H1 (cell line): ENCODE data around the gene POU6F2. TPM values are rescaled to one million over a fixed set of nuclear protein-coding genes. Genes with fewer than 3 reads are reported as not detected.

Source experiments
- CTCF ChIA-PET: fragments of 300-600 bp; sonication (Branson Sonifier 250); formaldehyde crosslinking; loops from one replicate; lab custom pipeline; 2021; ENCODE audit not compliant: partially characterized antibody; lab: Charles Lee
- POLR2A ChIA-PET: fragments of 300-600 bp; sonication (Branson Sonifier 250); formaldehyde crosslinking; loops from one replicate; lab custom pipeline; 2021; ENCODE audit warnings: inconsistent platforms; ENCODE audit not compliant: partially characterized antibody; lab: Charles Lee
- DNase-seq, 2 experiments: peaks; one replicate each; pipeline versions ENCODE4 v3.0.0 to v3.0.0-alpha.2; 2010 to 2022; ENCODE audit warnings: low spot score in 2 of 2, low read depth in 1 of 2, mixed read lengths in 1 of 2
- FAIRE-seq: peaks from 2 replicates; lab custom pipeline; 2011; peaks lifted over from hg19 to GRCh38; lab: Jason Lieb, UNC
- H2AFZ ChIP-seq: 2 replicates; pipeline ENCODE4 v1.8.1; 2012; ENCODE audit warnings: low read length, inconsistent platforms
- H2AK5ac ChIP-seq: 2 replicates; pipeline ENCODE4 v1.6.1; 2013; ENCODE audit warnings: low read depth, low read length
- H2BK120ac ChIP-seq: replicated peaks from 2 replicates; pipeline ENCODE3; 2013; ENCODE audit warnings: low read depth, low read length, inconsistent platforms
- H2BK12ac ChIP-seq: 2 replicates; pipeline ENCODE4 v1.6.1; 2013; ENCODE audit warnings: low read depth, low read length
- H2BK15ac ChIP-seq: 2 replicates; pipeline ENCODE4 v1.6.1; 2013; ENCODE audit warnings: low read length
- H2BK20ac ChIP-seq: 2 replicates; pipeline ENCODE4 v1.6.1; 2013; ENCODE audit warnings: low read length
- H2BK5ac ChIP-seq: 2 replicates; pipeline ENCODE4 v1.6.1; 2013; ENCODE audit warnings: low read depth, low read length
- H3K14ac ChIP-seq: 2 replicates; pipeline ENCODE4 v1.6.1; 2013; ENCODE audit warnings: inconsistent platforms; ENCODE audit not compliant: insufficient read length
- H3K18ac ChIP-seq: 2 replicates; pipeline ENCODE4 v1.6.1; 2013; ENCODE audit warnings: low read length; ENCODE audit errors: extremely low read depth
- H3K23ac ChIP-seq: 2 replicates; pipeline ENCODE4 v1.6.1; 2013; ENCODE audit warnings: inconsistent platforms; ENCODE audit not compliant: insufficient read length
- H3K23me2 ChIP-seq: 2 replicates; pipeline ENCODE4 v1.6.1; 2013; ENCODE audit warnings: low read depth, low read length
- H3K27ac ChIP-seq: 2 replicates; pipeline ENCODE4 v1.6.1; 2011; ENCODE audit warnings: low read depth, low read length, inconsistent platforms
- H3K27me3 ChIP-seq, 4 experiments: replicated peaks in 1 of 4; 1 replicate in 1 of 4; 2 replicates in 3 of 4; pipeline versions ENCODE4 v1.6.1 to v1.8.1; 2011 to 2013; ENCODE audit warnings: low read length in 3 of 4, mild to moderate bottlenecking in 3 of 4, inconsistent platforms in 2 of 4, mixed read lengths in 2 of 4, moderate library complexity in 1 of 4; ENCODE audit not compliant: control insufficient read depth in 3 of 4, insufficient read depth in 3 of 4; ENCODE audit errors: extremely low read depth in 1 of 4
- H3K36me3 ChIP-seq, 4 experiments: 2 replicates each; pipeline versions ENCODE4 v1.6.1 to v1.8.1; 2011 to 2013; ENCODE audit warnings: mild to moderate bottlenecking in 4 of 4, low read length in 3 of 4, moderate library complexity in 2 of 4, control low read depth in 1 of 4, inconsistent platforms in 1 of 4; ENCODE audit not compliant: insufficient read depth in 4 of 4, control insufficient read depth in 2 of 4
- H3K4ac ChIP-seq: replicated peaks from 2 replicates; pipeline ENCODE3; 2013; ENCODE audit warnings: low read length, low read depth, mixed read lengths, inconsistent platforms; ENCODE audit not compliant: insufficient read length
- H3K4me1 ChIP-seq, 4 experiments: replicated peaks in 1 of 4; 1 replicate in 1 of 4; 2 replicates in 3 of 4; pipeline versions ENCODE4 v1.6.1 to v1.8.1; 2011 to 2013; ENCODE audit warnings: low read length in 3 of 4, inconsistent platforms in 2 of 4, mixed read lengths in 1 of 4; ENCODE audit not compliant: insufficient read depth in 4 of 4, control insufficient read depth in 3 of 4
- H3K4me2 ChIP-seq, 2 experiments: 2 replicates each; pipeline versions ENCODE4 v1.6.1 to v1.8.1; 2011 to 2013; ENCODE audit warnings: low read depth in 2 of 2, low read length in 2 of 2, control low read depth in 1 of 2, inconsistent platforms in 1 of 2, mild to moderate bottlenecking in 1 of 2; ENCODE audit not compliant: insufficient read depth in 1 of 2
- H3K4me3 ChIP-seq, 4 experiments: fragments of 200-600, 300-600 bp in 1 of 4; sonication (generic), shearing (Covaris generic), sonication (Bioruptor Twin) in 1 of 4; 2 replicates each; pipeline versions ENCODE4 v1.5.1 to v1.8.1; 2011 to 2016; ENCODE audit warnings: low read length in 4 of 4, low read depth in 3 of 4, control low read depth in 2 of 4, inconsistent platforms in 2 of 4, mild to moderate bottlenecking in 2 of 4, mixed read lengths in 1 of 4, moderate library complexity in 1 of 4; ENCODE audit not compliant: insufficient read depth in 2 of 4; ENCODE audit errors: extremely low read depth in 1 of 4
- H3K56ac ChIP-seq: replicated peaks from 2 replicates; pipeline ENCODE3; 2013; ENCODE audit warnings: low read depth, mild to moderate bottlenecking, mixed read lengths, low read length, inconsistent platforms; ENCODE audit not compliant: insufficient read length
- H3K79me1 ChIP-seq: 2 replicates; pipeline ENCODE4 v1.6.1; 2013; ENCODE audit warnings: low read depth, low read length, control low read depth
- H3K79me2 ChIP-seq, 2 experiments: 2 replicates each; pipeline versions ENCODE4 v1.6.1 to v1.8.1; 2012 to 2013; ENCODE audit warnings: low read length in 2 of 2, mild to moderate bottlenecking in 2 of 2, inconsistent platforms in 1 of 2; ENCODE audit not compliant: insufficient read depth in 2 of 2, control insufficient read depth in 1 of 2
- H3K9ac ChIP-seq, 4 experiments: replicated peaks in 1 of 4; 1 replicate in 1 of 4; 2 replicates in 3 of 4; pipeline versions ENCODE4 v1.6.1 to v1.8.1; 2011 to 2013; ENCODE audit warnings: low read depth in 3 of 4, low read length in 3 of 4, control low read depth in 2 of 4, mild to moderate bottlenecking in 2 of 4, moderate library complexity in 2 of 4, inconsistent platforms in 1 of 4; ENCODE audit errors: extremely low read depth in 1 of 4
- H3K9me3 ChIP-seq, 2 experiments: 2 replicates each; pipeline versions ENCODE4 v1.6.1 to v1.8.1; 2012 to 2013; ENCODE audit warnings: mild to moderate bottlenecking in 2 of 2, moderate library complexity in 2 of 2, control low read depth in 1 of 2, inconsistent platforms in 1 of 2, low read depth in 1 of 2, low read length in 1 of 2, mixed read lengths in 1 of 2; ENCODE audit not compliant: insufficient read depth in 2 of 2
- H4K20me1 ChIP-seq, 2 experiments: replicated peaks in 1 of 2; 2 replicates each; pipeline versions ENCODE3 to v1.8.1; 2011 to 2013; ENCODE audit warnings: inconsistent platforms in 2 of 2, low read length in 2 of 2, mild to moderate bottlenecking in 1 of 2; ENCODE audit not compliant: insufficient read depth in 2 of 2, control insufficient read depth in 1 of 2
- H4K5ac ChIP-seq: 2 replicates; pipeline ENCODE4 v1.6.1; 2013; ENCODE audit warnings: low read length, low read depth, mixed read lengths, inconsistent platforms; ENCODE audit not compliant: insufficient read length
- H4K8ac ChIP-seq: 2 replicates; pipeline ENCODE4 v1.8.0; 2013; ENCODE audit warnings: mild to moderate bottlenecking, moderate library complexity, low read length, inconsistent platforms; ENCODE audit not compliant: insufficient read depth; ENCODE audit errors: extremely low read depth
- H4K91ac ChIP-seq: replicated peaks from 2 replicates; pipeline ENCODE3; 2013; ENCODE audit warnings: low read length, mixed read lengths, inconsistent platforms; ENCODE audit not compliant: insufficient read length
- CHD2 ChIP-seq: IDR thresholded peaks from 2 replicates; pipeline ENCODE4 v1.6.1; 2012; ENCODE audit warnings: low read length, improper control_type of control experiment
- EP300 ChIP-seq, 2 experiments: IDR thresholded peaks; 1 replicate in 1 of 2; 2 replicates in 1 of 2; pipeline ENCODE4 v1.6.1; 2011 to 2012; ENCODE audit warnings: low read depth in 2 of 2, low read length in 2 of 2, mild to moderate bottlenecking in 2 of 2, borderline replicate concordance in 1 of 2, inconsistent platforms in 1 of 2, moderate library complexity in 1 of 2
- EZH2 ChIP-seq: fragments of 200-600 bp; sonication (generic); IDR thresholded peaks from 2 replicates; pipeline ENCODE4 v1.7.1; 2012; ENCODE audit warnings: low read depth, mild to moderate bottlenecking, moderate library complexity, low read length, inconsistent platforms; ENCODE audit not compliant: severe bottlenecking
- POLR2A ChIP-seq, 2 experiments: IDR thresholded peaks; 1 replicate in 1 of 2; 2 replicates in 1 of 2; pipeline ENCODE4 v1.6.1; 2011; ENCODE audit warnings: low read depth in 2 of 2, low read length in 2 of 2, mild to moderate bottlenecking in 2 of 2; ENCODE audit errors: control extremely low read depth in 1 of 2
- SIN3A ChIP-seq, 2 experiments: IDR thresholded peaks in 1 of 2; conservative IDR thresholded peaks in 1 of 2; 2 replicates each; pipeline ENCODE4 v1.6.1; 2011 to 2012; ENCODE audit warnings: low read length in 2 of 2, improper control_type of control experiment in 1 of 2, low read depth in 1 of 2, mild to moderate bottlenecking in 1 of 2
- SP4 ChIP-seq: IDR thresholded peaks from 2 replicates; pipeline ENCODE4 v1.6.1; 2012; ENCODE audit warnings: low read length, inconsistent platforms
- TAF1 ChIP-seq: IDR thresholded peaks from 2 replicates; pipeline ENCODE4 v1.6.1; 2011; ENCODE audit warnings: mild to moderate bottlenecking, low read depth, low read length
- WGBS, 2 experiments: shearing (Covaris generic) in 1 of 2; methylation state at CpG; one replicate each; pipeline versions ENCODE4 v1.1.6 to v1.1.7; 2013 to 2015; ENCODE audit warnings: low lambda C conversion rate in 2 of 2, mixed read lengths in 2 of 2, inconsistent platforms in 1 of 2, low coverage in 1 of 2, missing lambda C conversion rate in 1 of 2; ENCODE audit not compliant: insufficient replicate concordance in 2 of 2, insufficient coverage in 1 of 2, insufficient read length in 1 of 2; ENCODE audit errors: extremely low coverage in 1 of 2, missing lambda C conversion rate in 1 of 2; 5-methylcytosine and 5-hydroxymethylcytosine counted together
- polyA plus RNA-seq, 7 experiments: library from polyadenylated mRNA; depleted of rRNA in 3 of 7; stranded (reverse) in 5 of 7; unstranded in 2 of 7; fragments of >200 nt in 5 of 7; fragments of 200-250 nt in 2 of 7; gene quantifications; 1 replicate in 5 of 7; 2 replicates in 1 of 7; 4 replicates in 1 of 7; pipeline versions ENCODE4 v1.2.1 to v1.2.3, GENCODE V29; 2011 to 2013; ENCODE audit warnings: missing spikeins in 2 of 7, mixed read lengths in 2 of 7
- total RNA-seq: library from RNA; stranded (reverse); fragmentation: NEBNext Ultra II Directional; extraction: Animal tissue kit (Norgen Biotek cat#: 25700); gene quantifications from 2 replicates; pipeline ENCODE4 v1.2.1, GENCODE V29; 2021

Gene POU6F2
- total and polyA plus RNA-seq, 2 of the 8 experiments (the other 6 are each of a cell fraction or from before 2014, with no cell fraction given), result 1.1 to 2.0 TPM

- CTCF ChIA-PET, result interaction anchor here (0.8 to 1.2 kb wide), 2 partner anchors 10 to 12 kb away, joined by 3 read pairs; no protein-coding TSS in a partner anchor
Observed at GRCh38 chr7:39399986-39400385, 422.3 kb downstream of the POU6F2 start.

More at GRCh38 chr7:39399986-39400385, 422.3 kb downstream of the POU6F2 start:
- Histone ChIP-seq H2AFZ (no peak overlapping the region; the same call in 1 of the 2 replicates), H3K36me3 (no peaks in the 10 kb centered on the region), H3K79me2 (no peaks in the 10 kb centered on the region), H2AK5ac (no peak overlapping the region), H2BK120ac (no peak overlapping the region), H4K8ac (no peak overlapping the region), H4K91ac (peak overlapping the region; percentile 75), H3K14ac (no peak overlapping the region), H2BK15ac (no peak overlapping the region), H2BK12ac (no peak overlapping the region; the same call in 1 of the 2 replicates), H3K56ac (no peak overlapping the region), H4K5ac (peak overlapping the region; percentile 10)
- FAIRE-seq, result peak; percentile 62
- POLR2A ChIA-PET, result no interaction called here
- DNase-seq, result no peak
- TF ChIP-seq SIN3A (conservative IDR thresholded peaks at IDR 0.05 in 1 of 2, IDR thresholded peaks at IDR 0.05 in 1 of 2; ENCODE audit: low read depth in 1 of 2, low read length in 2 of 2), result no peak
- TF ChIP-seq TAF1, result no peak
- no peak for TF ChIP-seq EZH2
- no peak for TF ChIP-seq POLR2A (IDR thresholded peaks at IDR 0.05; ENCODE audit: control extremely low read depth in 1 of 2, low read depth in 2 of 2, low read length in 2 of 2)
- TF ChIP-seq EP300 (IDR thresholded peaks at IDR 0.05; ENCODE audit: borderline replicate concordance in 1 of 2, low read depth in 2 of 2, low read length in 2 of 2), result no peak
- TF ChIP-seq CHD2, result no peak
- no peak for TF ChIP-seq SP4
- TF ChIP-seq, all 59 proteins: peak for 0
- Histone ChIP-seq H3K4me2 (peak overlapping the region in 1 of 2 experiments; percentile 34; a peak in 1 of 4 replicates), H3K23ac (no peak overlapping the region), H2BK5ac (peak overlapping the region; percentile 41; the same call in 1 of the 2 replicates), H3K23me2 (no peaks in the 10 kb centered on the region), H3K4me1 (peaks cover 0 to 8% (median 1%) of the 10 kb centered on the region in 4 experiments; a peak in 3 of 7 replicates), H3K27ac (no peak overlapping the region), H2BK20ac (0 out of 2 replicates have a peak overlapping the region, but pooled peaks have one; percentile 28), H3K79me1 (no peaks in the 10 kb centered on the region), H3K4me3 (no peak overlapping the region), H3K9me3 (no peaks in the 10 kb centered on the region), H3K27me3 (no peaks in the 10 kb centered on the region), H3K18ac (no peak overlapping the region), H4K20me1 (no peaks in the 10 kb centered on the region), H3K4ac (no peak overlapping the region), H3K9ac (no peak overlapping the region)
- WGBS, 2 experiments, result 56% methylated on average over 3 of the region's 3 CpGs; no CpG with 5 or more reads in 1 of the 2 experiments
